ENCODE measurements around the gene ANKRD33B. TPM values are rescaled to one million over a fixed set of nuclear protein-coding genes. Genes with fewer than 3 reads are reported as not detected.
A peak's percentile ranks its signal among the peaks of the same experiment; 100 is the strongest.

ANKRD33B gene
- total and polyA plus RNA-seq, 2 experiments from 2014 or later, result 1.5 to 2.0 TPM

DNA sequence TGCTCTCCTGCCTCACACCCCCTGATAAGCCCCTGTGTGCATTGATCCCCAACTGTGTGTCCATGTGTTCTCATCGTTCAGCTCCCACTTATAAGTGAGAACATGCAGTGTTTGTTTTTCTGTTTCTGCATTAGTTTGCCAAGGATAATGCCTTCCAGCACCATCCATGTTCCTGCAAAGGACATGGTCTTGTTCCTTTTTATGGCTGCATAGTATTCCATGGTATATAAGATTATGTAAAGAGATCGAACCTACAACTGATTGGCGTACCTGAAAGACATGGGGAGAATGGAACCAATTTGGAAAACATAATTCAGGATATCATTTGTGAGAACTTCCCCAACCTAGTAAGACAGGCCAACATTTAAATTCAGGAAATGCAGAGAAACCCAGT lies 32.4 kb downstream of the ANKRD33B start:
- Histone ChIP-seq H4K20me1 (ENCODE audit: insufficient read depth, poor library complexity, severe bottlenecking) (no peaks in the 10 kb centered on the region), H2AFZ (no peak overlapping the region), H3K27ac (peak overlapping the region; percentile 52), H3K27me3 (no peaks in the 10 kb centered on the region), H3K4me3 (no peak overlapping the region), H3K9me2 (replicated peaks; ENCODE audit: insufficient read depth) (no peaks in the 10 kb centered on the region), H3K79me2 (no peaks in the 10 kb centered on the region), H3K4me1 (ENCODE audit: insufficient read depth) (peaks cover 5% of the 10 kb centered on the region), H3K36me3 (replicated peaks; ENCODE audit: insufficient read depth, low read depth) (no peaks in the 10 kb centered on the region), H3K9me3 (ENCODE audit: low read depth) (no peaks in the 10 kb centered on the region), H3K4me2 (peak overlapping the region; percentile 57)
- WGBS (ENCODE audit: low lambda C conversion rate, missing lambda C conversion rate), result 92% methylated on average over 3 of the region's 3 CpGs
- TF ChIP-seq, protein P1, sequence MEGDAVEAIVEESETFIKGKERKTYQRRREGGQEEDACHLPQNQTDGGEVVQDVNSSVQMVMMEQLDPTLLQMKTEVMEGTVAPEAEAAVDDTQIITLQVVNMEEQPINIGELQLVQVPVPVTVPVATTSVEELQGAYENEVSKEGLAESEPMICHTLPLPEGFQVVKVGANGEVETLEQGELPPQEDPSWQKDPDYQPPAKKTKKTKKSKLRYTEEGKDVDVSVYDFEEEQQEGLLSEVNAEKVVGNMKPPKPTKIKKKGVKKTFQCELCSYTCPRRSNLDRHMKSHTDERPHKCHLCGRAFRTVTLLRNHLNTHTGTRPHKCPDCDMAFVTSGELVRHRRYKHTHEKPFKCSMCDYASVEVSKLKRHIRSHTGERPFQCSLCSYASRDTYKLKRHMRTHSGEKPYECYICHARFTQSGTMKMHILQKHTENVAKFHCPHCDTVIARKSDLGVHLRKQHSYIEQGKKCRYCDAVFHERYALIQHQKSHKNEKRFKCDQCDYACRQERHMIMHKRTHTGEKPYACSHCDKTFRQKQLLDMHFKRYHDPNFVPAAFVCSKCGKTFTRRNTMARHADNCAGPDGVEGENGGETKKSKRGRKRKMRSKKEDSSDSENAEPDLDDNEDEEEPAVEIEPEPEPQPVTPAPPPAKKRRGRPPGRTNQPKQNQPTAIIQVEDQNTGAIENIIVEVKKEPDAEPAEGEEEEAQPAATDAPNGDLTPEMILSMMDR (IDR thresholded peaks at IDR 0.05; ENCODE audit: poor library complexity), result no peak
- TF ChIP-seq EZH2phosphoT487 (IDR thresholded peaks at IDR 0.05; ENCODE audit: low read depth, severe bottlenecking, unreplicated experiment) (no peak), EZH2 (IDR thresholded peaks at IDR 0.05; ENCODE audit: borderline replicate concordance) (no peak)
- DNase-seq (ENCODE audit: low spot score), result no peak

DNA sequence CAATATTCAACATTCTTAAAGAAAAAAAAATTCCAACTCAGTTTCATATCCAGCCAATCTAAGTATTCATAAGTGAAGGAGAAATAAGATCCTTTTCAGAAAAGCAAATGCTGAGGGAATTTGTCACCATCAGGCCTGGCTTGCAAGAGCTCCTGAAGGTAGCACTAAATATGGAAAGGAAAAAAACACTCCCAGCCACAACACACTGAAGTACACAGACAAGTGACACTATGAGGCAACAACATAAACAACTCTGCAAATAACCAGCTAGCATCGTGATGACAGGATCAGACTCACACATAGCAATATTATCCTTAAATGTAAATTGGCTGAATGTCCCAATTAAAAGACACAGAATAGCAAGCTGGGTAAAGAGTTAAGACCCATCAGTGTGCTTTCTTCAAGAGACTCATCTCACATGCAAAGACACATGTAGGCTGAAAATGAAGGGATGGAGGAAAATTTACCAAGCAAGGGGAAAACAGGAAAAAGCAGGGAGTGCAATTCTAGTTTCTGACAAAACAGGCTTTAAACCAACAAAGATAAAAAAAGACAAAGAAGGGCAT lies 33.1 kb downstream of the ANKRD33B start:
- H3K4me2 ChIP-seq, result no peak overlapping the region
- no peaks in the 10 kb centered on the region for H4K20me1 ChIP-seq (ENCODE audit: insufficient read depth, poor library complexity, severe bottlenecking)
- H3K9me3 ChIP-seq (ENCODE audit: low read depth), result no peaks in the 10 kb centered on the region
- no peaks in the 10 kb centered on the region for H3K9me2 ChIP-seq (replicated peaks; ENCODE audit: insufficient read depth)
- H3K27ac ChIP-seq, result no peak overlapping the region
- 74% methylated on average over 1 of the region's 1 CpG for WGBS (ENCODE audit: low lambda C conversion rate, missing lambda C conversion rate)
- H2AFZ ChIP-seq, result no peak overlapping the region
- H3K79me2 ChIP-seq, result no peaks in the 10 kb centered on the region
- no peaks in the 10 kb centered on the region for H3K36me3 ChIP-seq (replicated peaks; ENCODE audit: insufficient read depth, low read depth)
- DNase-seq (ENCODE audit: low spot score), result no peak
- H3K4me1 ChIP-seq (ENCODE audit: insufficient read depth), result peaks cover 10% of the 10 kb centered on the region
- H3K27me3 ChIP-seq, result no peaks in the 10 kb centered on the region
- H3K4me3 ChIP-seq, result no peak overlapping the region
- TF ChIP-seq EZH2 (IDR thresholded peaks at IDR 0.05; ENCODE audit: borderline replicate concordance), result no peak

DNA sequence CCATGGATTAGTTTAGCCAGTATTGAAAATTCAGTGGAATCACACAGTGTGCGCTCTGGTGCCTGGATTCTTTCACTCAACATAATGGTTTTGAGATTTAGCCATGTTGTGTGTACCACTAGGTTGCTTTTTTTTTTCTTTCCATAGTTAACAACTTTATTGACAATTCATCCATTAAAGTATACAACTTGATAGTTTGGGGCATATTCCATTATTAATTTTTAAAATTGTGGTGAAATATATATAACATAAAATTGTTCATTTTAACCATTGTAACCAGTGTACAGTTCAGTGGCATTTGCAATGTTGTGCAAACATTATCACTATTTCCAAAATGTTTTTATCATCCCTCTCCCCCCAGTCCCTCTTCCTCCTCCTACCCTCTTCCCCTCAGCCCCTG lies 35.2 kb downstream of the ANKRD33B start:
- DNase-seq (ENCODE audit: low spot score), result no peak
- Histone ChIP-seq H3K4me2 (no peak overlapping the region), H4K20me1 (ENCODE audit: insufficient read depth, poor library complexity, severe bottlenecking) (no peaks in the 10 kb centered on the region), H3K36me3 (replicated peaks; ENCODE audit: insufficient read depth, low read depth) (no peaks in the 10 kb centered on the region), H2AFZ (no peak overlapping the region), H3K4me3 (no peak overlapping the region), H3K27me3 (no peaks in the 10 kb centered on the region), H3K27ac (no peak overlapping the region), H3K79me2 (no peaks in the 10 kb centered on the region), H3K4me1 (ENCODE audit: insufficient read depth) (peaks cover 13% of the 10 kb centered on the region), H3K9me3 (ENCODE audit: low read depth) (no peaks in the 10 kb centered on the region), H3K9me2 (replicated peaks; ENCODE audit: insufficient read depth) (no peaks in the 10 kb centered on the region)
- 100% methylated on average over 1 of the region's 1 CpG for WGBS (ENCODE audit: low lambda C conversion rate, missing lambda C conversion rate)
- TF ChIP-seq EZH2phosphoT487 (IDR thresholded peaks at IDR 0.05; ENCODE audit: low read depth, severe bottlenecking, unreplicated experiment) (no peak), EZH2 (IDR thresholded peaks at IDR 0.05; ENCODE audit: borderline replicate concordance) (no peak)
- TF ChIP-seq, protein P1 (IDR thresholded peaks at IDR 0.05; ENCODE audit: poor library complexity), result no peak

DNA sequence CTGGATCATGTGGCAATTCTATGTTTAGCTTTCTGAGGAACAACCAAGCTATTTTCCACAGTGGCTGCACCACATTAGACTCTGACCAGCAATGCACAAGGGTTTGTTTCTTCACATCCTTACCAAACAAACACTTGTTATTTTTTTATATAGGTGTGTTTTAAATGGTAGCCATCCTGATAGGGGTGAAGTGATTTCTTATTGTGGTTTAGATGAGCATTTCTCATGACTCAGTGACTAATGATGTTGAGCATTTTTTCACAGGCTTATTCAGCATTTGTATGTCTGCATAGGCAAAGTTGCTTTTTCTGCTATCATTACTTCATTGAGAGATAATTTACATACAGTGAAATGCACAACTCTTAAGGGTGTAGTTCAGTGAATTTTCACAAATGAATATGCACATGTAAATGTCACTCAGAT lies 36.0 kb downstream of the ANKRD33B start:
- Histone ChIP-seq H3K27me3 (no peaks in the 10 kb centered on the region), H3K36me3 (replicated peaks; ENCODE audit: insufficient read depth, low read depth) (no peaks in the 10 kb centered on the region), H3K4me1 (ENCODE audit: insufficient read depth) (peaks cover 13% of the 10 kb centered on the region), H3K27ac (no peak overlapping the region), H2AFZ (no peak overlapping the region), H3K9me2 (replicated peaks; ENCODE audit: insufficient read depth) (no peaks in the 10 kb centered on the region), H3K4me3 (no peak overlapping the region), H3K79me2 (no peaks in the 10 kb centered on the region), H3K9me3 (ENCODE audit: low read depth) (no peaks in the 10 kb centered on the region), H4K20me1 (ENCODE audit: insufficient read depth, poor library complexity, severe bottlenecking) (no peaks in the 10 kb centered on the region), H3K4me2 (no peak overlapping the region)
- TF ChIP-seq EZH2 (IDR thresholded peaks at IDR 0.05; ENCODE audit: borderline replicate concordance) (no peak), EZH2phosphoT487 (IDR thresholded peaks at IDR 0.05; ENCODE audit: low read depth, severe bottlenecking, unreplicated experiment) (no peak)
- TF ChIP-seq, protein P1 (IDR thresholded peaks at IDR 0.05; ENCODE audit: poor library complexity), result no peak
- DNase-seq (ENCODE audit: low spot score), result no peak
